ENCODE data around the gene NCCRP1.

DNA sequence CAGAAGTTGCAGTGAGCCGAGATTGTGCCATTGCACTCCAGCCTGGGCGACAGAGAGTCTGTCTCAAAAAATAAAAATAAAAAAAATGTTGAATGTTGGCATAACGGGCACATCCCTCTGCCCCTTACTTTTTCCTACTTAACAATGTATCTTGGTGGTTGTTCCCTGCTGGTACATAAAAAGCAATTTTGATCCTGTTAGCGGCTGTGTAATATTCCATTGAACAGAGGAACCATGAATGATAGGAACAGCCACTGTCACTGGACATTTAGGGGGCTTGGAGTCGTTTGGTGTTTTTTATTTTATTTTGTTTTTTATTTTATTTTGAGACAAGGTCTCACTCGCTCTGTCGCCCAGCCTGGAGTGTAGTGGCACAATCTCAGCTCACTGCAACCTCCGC, 10.4 kb upstream of the NCCRP1 start:
- TF ChIP-seq, protein P1, sequence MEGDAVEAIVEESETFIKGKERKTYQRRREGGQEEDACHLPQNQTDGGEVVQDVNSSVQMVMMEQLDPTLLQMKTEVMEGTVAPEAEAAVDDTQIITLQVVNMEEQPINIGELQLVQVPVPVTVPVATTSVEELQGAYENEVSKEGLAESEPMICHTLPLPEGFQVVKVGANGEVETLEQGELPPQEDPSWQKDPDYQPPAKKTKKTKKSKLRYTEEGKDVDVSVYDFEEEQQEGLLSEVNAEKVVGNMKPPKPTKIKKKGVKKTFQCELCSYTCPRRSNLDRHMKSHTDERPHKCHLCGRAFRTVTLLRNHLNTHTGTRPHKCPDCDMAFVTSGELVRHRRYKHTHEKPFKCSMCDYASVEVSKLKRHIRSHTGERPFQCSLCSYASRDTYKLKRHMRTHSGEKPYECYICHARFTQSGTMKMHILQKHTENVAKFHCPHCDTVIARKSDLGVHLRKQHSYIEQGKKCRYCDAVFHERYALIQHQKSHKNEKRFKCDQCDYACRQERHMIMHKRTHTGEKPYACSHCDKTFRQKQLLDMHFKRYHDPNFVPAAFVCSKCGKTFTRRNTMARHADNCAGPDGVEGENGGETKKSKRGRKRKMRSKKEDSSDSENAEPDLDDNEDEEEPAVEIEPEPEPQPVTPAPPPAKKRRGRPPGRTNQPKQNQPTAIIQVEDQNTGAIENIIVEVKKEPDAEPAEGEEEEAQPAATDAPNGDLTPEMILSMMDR (IDR thresholded peaks at IDR 0.05) = no peak
- TF ChIP-seq POLR2AphosphoS5 (IDR thresholded peaks at IDR 0.05) (no peak), POLR2A (IDR thresholded peaks at IDR 0.05) (no peak), EP300 (IDR thresholded peaks at IDR 0.05) (no peak)
